AG08395 (cell line): ENCODE measurements around the gene DNM3.

ENCODE experiments used
- DNase-seq: peaks from one replicate; pipeline ENCODE4 v3.0.0; 2012; ENCODE audit warnings: mixed read lengths, low spot score

The DNM3 gene

GRCh38 chr1:172457479-172458130, 616.3 kb downstream of the DNM3 start:
- DNase-seq, result no peak

DNA sequence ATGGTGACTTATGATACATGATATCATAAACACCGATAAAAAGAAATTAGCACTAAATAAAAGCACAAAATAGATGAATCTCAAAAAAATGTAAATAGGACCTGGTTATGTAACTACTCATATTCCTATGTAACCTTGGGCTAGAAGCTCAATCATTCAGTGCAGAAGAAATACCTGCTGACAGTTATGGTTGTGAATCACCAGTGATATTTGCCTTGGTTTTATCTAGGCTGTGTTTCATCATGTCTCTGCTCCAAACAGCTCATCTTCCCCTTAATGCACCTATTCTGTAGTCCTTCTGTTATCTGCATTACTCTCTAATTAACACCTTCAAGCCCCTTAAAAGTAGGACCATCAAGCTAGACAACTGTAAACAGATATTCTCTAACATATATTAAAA, 618.9 kb downstream of the DNM3 start:
- no peak for DNase-seq

DNA sequence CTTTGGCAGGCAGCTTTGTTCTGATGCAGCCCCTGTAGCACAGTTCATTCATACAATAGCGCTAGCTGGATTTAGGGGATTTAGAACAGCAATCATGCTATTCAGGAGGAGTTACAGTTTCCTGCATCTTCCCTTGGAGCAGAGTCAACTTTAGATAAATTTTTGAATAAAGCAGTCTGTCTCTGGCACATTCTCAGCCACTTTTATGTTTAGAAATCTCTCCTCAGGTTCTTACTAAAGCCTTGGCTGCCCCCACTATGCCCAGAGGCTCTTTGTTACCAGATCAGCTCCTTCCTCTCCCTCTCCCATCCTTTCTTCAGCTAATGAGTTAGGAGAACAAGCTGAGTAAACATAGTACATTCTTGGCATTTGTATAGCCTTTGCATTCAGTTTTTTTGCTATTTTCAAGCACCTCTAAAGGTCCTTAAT, 619.6 kb downstream of the DNM3 start:
- DNase-seq, result no peak
